Glomerular visceral epithelial cell (primary cell): ENCODE measurements around the gene OCEL1.

Source experiments
- DNase-seq: peaks from one replicate; pipeline ENCODE4 v3.0.0-alpha.2; 2016; ENCODE audit errors: extremely low spot score

Gene OCEL1

DNA sequence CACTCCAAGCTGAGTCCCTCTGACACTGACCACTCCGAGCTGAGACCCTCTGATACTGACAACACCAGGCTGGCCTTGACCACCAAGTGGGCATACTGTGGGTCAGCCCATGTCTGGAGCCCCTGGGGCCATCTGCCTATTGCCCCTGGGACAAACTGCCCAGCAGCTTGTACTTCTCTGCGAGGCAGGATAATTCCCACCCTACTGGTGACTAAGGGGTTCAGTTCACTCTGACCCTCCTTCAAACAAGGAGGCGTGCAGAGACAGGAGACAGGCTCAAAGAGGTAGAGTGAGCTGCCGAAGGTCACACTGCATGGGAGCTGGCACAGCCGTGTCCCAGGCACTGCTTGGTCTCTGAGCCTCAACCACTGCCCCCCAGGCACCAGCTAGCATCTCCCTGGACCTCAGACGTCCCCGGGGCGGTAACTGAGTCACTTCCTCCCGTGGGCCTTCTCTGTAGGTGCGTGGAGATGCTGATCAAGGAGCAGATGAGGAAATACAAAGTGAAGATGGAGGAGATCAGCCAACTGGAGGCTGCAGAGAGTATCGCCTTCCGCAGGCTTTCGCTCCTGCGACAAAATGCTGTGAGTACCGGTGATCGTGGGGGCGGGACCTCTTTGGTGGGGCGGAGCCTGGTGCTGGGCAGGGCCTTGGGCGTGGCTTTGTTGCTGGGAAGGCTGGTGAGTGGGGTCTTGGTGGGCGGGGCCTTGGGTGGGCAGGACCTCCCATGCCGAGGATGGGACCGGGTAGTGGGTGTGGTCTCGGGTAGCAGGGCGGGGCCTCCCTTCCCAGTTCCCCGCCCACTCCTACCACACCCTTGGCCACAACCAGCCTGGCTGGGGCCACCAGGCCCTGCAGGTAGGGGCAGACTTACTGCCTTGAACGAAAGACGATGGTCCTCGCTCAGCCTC is 16.6 kb upstream of the OCEL1 start:
- peak; percentile 52 for DNase-seq

GRCh38 chr19:17210296-17210695 is 15.7 kb upstream of the OCEL1 start:
- DNase-seq, result no peak

GRCh38 chr19:17211547-17212446 is 14.2 kb upstream of the OCEL1 start:
- no peak for DNase-seq

DNA sequence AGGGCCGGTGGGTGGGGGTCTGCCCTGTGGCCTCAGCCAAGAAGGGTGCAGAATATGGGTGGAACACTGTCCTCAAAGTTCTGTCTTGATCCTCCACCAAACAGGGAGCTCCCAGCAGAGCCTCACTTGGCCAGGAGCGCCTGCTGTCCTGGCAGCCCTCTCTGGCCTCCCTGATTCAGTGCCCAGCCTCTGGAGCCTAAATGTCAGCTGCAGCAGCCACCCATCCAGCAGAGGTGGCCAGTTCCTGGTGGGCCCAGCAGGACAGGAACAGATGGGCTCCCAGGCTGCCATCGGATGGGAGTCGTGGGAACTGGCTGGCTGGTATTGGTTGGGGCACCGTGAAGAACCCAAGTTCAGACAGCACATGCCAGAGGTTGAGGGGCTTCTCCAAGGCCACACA is 12.7 kb upstream of the OCEL1 start:
- no peak for DNase-seq

- no peak for DNase-seq
Observed at GRCh38 chr19:17214508-17215126, 11.4 kb upstream of the OCEL1 start.

- DNase-seq, result peak; percentile 94
Observed at GRCh38 chr19:17215127-17215971, 10.7 kb upstream of the OCEL1 start, which contains the start of gene USE1. Gene USE1 (plus strand): TSS chr19:17215357. CDS start chr19:17215406, 49 bp downstream.

- no peak for DNase-seq
Observed at GRCh38 chr19:17216058-17216670, 9.9 kb upstream of the OCEL1 start.

DNA sequence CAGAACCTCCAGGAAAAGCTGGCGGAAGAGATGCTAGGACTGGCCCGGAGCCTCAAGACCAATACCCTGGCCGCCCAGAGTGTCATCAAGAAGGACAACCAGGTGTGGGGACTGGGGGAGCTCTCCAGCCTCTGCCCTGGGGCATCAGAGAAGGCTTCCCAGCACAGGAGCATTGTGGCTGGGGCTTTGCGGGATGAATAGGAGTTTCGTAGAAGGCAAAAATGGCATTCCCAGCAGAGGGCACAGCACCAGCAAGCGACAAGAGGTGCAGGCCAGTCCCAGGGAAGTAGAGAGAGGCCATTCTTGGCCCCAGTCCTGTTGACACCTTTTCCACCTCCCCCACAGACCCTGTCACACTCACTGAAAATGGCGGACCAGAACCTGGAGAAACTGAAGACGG is 6.7 kb upstream of the OCEL1 start:
- DNase-seq, result no peak

DNA sequence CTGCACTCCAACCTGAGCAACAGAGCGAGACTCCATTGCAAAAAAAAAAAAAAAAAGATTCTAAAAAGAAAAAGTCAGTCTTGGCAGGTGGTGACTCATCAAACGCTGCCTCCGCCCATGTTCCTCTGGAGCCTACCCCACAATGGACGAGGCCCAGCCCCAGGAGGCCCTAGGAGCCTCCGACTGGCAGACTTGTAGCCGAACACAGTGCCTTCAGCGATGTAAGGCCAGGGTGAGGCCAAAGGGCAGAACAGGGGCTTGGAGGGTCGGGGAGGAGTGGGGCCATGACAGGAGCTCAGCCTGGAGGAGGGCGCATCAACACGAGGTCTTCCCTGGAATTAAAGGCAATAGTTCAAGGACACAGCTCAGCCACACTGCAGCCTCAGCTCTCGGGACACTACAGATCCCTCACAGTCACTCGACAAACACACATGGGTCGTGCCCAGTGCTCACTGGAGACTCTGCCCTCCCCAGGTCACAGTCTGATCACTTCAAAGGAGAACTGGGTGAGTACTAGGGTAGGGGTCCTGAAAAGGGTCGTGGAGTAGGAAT is 5.7 kb upstream of the OCEL1 start:
- peak; percentile 62 for DNase-seq

- no peak for DNase-seq
Observed at GRCh38 chr19:17225053-17225452, 973 bp upstream of the OCEL1 start.

GRCh38 chr19:17227798-17228367 is 1.9 kb downstream of the OCEL1 start:
- no peak for DNase-seq

- DNase-seq, result no peak
Observed at GRCh38 chr19:17229890-17230289, 3.9 kb downstream of the OCEL1 start.

- DNase-seq, result no peak
Observed at GRCh38 chr19:17232258-17232657, 6.2 kb downstream of the OCEL1 start.

DNA sequence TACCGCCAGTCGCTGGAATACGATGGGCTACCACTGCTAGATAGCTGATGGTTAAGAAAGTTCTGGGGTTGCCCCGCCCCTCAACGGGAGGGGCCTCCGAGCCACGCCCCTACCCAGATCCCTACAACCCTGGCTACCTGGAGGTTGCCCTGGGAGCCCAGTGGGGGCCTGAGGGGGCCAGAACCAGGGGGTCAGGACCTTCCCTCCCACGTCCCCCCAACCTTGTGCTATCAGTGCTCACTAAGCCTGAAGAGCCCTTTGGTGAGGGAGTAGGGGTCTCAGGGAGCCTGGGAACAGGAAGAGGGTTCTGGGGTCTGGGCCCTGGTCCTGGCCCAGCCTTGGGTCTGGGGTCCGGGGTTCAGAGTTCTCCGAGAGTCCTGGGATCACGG is 8.9 kb downstream of the OCEL1 start:
- peak; percentile 46 for DNase-seq

DNA sequence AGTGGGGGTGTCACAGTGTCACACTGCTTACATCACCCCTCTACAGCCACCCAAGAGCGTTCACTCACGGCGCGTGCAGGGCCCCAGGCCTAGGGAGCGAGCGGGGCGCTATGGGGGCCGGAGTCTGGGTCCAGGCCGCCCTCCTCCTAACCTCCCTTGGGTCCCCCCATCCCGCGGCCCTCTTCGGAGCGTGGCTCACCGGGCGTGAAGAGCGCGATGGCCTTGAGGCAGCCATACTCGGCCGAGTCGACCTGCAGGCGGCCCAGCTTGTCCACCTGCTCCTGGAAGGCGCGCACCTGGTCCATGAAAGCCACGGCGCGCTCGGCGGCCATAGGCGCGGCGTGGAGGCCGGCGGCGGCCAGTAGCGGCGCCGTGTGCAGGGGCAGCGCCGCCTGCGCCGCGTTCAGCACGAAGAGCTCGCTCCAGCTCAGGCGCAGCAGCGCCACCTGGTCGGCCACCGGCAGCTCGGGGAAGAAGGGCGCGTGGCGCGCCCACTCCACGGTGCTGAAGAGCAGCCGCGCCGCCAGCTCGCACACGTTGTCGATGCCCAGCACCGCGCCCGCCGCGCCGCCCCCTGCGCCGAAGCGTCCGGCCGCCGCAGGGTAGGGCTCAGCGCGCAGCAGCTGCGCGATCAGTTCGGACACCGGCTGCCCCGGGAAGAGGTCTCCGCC is 9.4 kb downstream of the OCEL1 start:
- DNase-seq, result peak; percentile 64

GRCh38 chr19:17235971-17236777 is 10.1 kb downstream of the OCEL1 start:
- DNase-seq, result peak; percentile 60

- DNase-seq, result no peak
Observed at GRCh38 chr19:17236811-17237543, 11.0 kb downstream of the OCEL1 start.
